GM12875 (cell line): Measurements from ENCODE around the gene IGFLR1.

Experiments
- H3K4me3 ChIP-seq: one replicate; pipeline ENCODE4 v1.5.1; 2011; ENCODE audit warnings: low read depth, low read length, control low read depth
- TF ChIP-seq, protein P1 (sequence below): IDR thresholded peaks from 2 replicates; pipeline ENCODE4 v1.5.1; 2011; ENCODE audit warnings: low read depth, mild to moderate bottlenecking, control low read depth, inconsistent platforms, low read length, moderate library complexity, borderline replicate concordance; ENCODE audit not compliant: insufficient read depth

The IGFLR1 gene

DNA sequence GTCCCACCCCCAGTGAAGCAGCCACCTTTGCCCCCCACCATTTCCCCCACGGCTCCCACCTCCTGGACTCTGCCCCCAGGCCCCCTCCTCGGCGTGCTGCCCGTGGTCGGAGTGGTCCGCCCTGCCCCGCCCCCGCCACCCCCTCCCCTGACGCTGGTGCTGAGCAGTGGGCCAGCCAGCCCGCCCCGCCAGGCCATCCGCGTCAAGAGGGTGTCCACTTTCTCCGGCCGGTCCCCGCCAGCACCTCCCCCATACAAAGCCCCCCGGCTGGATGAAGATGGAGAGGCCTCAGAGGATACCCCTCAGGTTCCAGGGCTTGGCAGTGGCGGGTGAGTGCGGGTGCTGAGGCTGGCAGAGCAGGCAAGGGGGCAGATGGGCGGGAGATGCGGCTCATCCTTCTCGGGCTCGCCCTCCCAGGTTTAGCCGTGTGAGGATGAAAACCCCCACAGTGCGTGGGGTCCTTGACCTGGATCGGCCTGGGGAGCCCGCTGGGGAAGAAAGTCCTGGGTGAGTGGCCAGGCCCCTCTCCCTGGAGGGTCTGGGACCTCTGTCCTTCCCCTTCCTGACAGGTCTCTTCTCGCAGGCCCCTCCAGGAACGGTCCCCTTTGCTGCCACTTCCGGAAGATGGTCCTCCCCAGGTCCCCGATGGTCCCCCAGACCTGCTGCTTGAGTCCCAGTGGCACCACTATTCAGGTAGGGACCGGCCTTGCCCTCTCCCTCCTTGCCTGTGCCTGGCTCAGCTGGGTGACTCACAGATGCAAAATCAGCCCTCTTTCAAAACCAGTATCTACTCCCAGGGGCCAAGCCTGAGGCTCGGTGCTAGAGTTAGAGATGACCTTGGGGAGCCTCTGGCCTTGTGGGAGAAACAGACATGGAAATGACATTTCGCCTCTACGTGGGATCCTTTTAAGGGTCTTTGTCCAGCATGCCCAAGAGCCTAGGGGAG, 8.8 kb downstream of the IGFLR1 start:
- H3K4me3 ChIP-seq = no peak overlapping the region
- TF ChIP-seq, protein P1, sequence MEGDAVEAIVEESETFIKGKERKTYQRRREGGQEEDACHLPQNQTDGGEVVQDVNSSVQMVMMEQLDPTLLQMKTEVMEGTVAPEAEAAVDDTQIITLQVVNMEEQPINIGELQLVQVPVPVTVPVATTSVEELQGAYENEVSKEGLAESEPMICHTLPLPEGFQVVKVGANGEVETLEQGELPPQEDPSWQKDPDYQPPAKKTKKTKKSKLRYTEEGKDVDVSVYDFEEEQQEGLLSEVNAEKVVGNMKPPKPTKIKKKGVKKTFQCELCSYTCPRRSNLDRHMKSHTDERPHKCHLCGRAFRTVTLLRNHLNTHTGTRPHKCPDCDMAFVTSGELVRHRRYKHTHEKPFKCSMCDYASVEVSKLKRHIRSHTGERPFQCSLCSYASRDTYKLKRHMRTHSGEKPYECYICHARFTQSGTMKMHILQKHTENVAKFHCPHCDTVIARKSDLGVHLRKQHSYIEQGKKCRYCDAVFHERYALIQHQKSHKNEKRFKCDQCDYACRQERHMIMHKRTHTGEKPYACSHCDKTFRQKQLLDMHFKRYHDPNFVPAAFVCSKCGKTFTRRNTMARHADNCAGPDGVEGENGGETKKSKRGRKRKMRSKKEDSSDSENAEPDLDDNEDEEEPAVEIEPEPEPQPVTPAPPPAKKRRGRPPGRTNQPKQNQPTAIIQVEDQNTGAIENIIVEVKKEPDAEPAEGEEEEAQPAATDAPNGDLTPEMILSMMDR = no peak

DNA sequence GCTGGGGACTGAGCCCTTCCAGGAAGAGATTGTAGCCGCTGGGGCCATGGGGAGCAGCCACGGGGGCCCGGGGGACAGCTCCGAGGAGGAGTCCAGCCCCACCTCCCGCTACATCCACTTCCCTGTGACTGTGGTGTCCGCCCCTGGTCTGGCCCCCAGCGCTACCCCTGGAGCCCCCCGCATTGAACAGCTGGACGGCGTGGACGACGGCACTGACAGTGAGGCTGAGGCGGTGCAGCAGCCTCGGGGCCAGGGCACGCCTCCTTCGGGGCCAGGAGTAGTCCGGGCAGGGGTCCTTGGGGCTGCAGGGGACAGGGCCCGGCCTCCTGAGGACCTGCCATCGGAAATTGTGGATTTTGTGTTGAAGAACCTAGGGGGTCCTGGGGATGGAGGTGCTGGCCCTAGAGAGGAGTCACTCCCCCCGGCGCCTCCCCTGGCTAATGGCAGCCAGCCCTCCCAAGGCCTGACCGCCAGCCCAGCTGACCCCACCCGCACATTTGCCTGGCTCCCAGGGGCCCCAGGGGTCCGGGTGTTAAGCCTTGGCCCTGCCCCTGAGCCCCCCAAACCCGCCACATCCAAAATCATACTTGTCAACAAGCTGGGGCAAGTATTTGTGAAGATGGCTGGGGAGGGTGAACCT, 9.6 kb downstream of the IGFLR1 start:
- TF ChIP-seq, protein P1 = no peak
- H3K4me3 ChIP-seq = no peak overlapping the region

DNA sequence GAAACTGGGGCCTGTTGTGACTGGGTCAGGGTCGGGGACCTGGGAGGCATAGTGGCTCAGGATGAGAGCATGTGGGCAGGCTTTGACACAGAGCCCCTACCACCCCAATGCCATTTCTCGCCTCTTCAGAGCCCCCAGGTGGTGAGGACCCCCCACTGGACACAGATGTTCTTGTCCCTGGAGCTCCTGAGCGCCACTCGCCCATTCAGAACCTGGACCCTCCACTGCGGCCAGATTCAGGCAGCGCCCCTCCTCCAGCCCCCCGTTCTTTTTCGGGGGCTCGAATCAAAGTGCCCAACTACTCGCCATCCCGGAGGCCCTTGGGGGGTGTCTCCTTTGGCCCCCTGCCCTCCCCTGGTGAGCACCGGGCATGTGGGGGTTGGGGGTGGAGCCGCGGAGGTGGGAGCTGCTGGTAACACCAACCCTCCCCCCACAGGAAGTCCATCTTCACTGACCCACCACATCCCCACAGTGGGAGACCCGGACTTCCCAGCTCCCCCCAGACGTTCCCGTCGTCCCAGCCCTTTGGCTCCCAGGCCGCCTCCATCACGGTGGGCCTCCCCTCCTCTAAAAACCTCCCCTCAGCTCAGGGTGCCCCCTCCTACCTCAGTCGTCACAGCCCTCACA, 10.4 kb downstream of the IGFLR1 start:
- TF ChIP-seq, protein P1 = no peak
- no peak overlapping the region for H3K4me3 ChIP-seq

DNA sequence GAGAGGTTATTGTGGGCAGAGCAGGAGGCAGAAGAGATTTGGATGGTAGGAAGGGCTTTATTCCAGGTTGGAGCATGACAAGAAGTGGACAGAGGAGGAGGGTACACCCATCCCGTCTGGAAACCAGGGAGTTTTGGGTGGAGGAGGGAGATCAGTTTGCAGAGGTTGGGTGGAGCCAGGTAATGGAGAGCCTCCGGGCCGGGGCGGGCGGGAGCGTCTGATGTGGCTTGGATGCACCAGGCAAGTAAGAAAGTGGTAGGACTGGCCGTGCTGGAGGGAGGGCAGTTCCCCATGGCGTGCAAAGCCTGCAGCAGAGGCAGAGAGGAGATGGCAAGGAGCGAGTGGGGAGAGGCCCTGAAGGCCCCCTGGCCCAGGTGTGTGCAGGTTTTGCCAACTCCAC, 10.9 kb downstream of the IGFLR1 start:
- no peak overlapping the region for H3K4me3 ChIP-seq

DNA sequence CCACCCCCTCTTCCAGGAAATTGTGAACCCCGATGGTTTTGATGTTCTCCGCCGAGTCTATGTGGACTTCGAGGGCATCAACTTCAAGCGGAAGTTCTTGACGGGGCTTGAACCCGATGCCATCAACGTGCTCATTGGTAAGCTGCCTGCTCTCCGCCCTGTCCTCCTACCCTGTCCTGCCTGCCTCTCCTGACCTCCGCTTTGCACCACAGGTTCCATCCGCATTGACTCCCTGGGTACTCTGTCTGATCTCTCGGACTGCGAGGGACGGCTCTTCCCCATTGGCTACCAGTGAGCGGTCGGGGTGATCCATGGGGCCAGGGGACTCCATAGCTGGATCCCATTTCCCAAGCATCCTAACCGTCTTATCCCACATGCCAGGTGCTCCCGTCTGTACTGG, 11.9 kb downstream of the IGFLR1 start:
- H3K4me3 ChIP-seq = no peak overlapping the region
- TF ChIP-seq, protein P1 = no peak

More for the DNA sequence above, 10.9 kb downstream of the IGFLR1 start:
- TF ChIP-seq, protein P1 = no peak

DNA sequence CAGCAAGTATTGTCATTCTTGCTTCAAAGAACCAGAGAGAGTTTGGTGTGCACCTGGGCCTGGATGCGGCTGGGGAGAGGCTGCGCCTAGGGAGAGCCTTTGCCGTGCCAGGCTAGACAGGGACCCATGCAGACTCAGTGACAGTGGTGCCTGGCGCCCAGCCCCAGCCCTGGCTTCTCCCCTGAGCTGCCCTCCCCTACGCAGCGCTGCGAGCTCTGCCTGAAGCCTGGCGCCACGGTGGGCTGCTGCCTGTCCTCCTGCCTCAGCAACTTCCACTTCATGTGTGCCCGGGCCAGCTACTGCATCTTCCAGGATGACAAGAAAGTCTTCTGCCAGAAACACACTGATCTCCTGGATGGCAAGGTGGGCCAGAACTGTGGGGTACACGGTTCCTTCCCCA, 12.5 kb downstream of the IGFLR1 start:
- TF ChIP-seq, protein P1 = no peak
- no peak overlapping the region for H3K4me3 ChIP-seq
